ENCODE results near the gene HECW1. TPM values are rescaled to one million over a fixed set of nuclear protein-coding genes. Genes with fewer than 3 reads are reported as not detected.

The HECW1 gene
- total and polyA plus RNA-seq, 12 donors: 0.07 to 0.23 TPM; not detected in 10

DNA sequence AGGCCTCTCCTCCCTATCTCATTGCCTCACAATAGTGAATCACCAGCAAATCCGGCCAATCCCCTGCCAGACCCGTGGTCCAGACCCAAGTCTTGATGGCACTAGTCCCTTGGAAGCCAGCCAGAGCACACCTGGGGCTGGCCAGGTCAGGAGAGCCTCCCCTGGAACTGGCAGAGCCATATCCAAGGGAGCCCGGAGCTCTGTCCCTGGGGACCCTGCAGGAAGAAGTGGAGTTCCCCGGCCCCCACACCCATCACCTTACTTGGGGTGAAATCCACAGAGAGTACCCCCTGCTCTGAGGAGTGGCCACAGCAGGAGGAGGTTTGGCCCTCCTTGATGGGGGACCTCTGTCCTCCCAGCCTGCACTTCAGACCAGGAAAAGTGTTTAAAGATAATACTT lies 122.5 kb downstream of the HECW1 start:
- Histone ChIP-seq H3K4me3 (no peak overlapping the region), H3K9me3 (no peaks in the 10 kb centered on the region), H3K27me3 (peaks cover 0 to 13% (median under 1%) of the 10 kb centered on the region in 7 donors), H3K36me3 (no peaks in the 10 kb centered on the region), H3K27ac (no peak overlapping the region), H3K4me1 (no peaks in the 10 kb centered on the region)
- TF ChIP-seq, protein P1, sequence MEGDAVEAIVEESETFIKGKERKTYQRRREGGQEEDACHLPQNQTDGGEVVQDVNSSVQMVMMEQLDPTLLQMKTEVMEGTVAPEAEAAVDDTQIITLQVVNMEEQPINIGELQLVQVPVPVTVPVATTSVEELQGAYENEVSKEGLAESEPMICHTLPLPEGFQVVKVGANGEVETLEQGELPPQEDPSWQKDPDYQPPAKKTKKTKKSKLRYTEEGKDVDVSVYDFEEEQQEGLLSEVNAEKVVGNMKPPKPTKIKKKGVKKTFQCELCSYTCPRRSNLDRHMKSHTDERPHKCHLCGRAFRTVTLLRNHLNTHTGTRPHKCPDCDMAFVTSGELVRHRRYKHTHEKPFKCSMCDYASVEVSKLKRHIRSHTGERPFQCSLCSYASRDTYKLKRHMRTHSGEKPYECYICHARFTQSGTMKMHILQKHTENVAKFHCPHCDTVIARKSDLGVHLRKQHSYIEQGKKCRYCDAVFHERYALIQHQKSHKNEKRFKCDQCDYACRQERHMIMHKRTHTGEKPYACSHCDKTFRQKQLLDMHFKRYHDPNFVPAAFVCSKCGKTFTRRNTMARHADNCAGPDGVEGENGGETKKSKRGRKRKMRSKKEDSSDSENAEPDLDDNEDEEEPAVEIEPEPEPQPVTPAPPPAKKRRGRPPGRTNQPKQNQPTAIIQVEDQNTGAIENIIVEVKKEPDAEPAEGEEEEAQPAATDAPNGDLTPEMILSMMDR (IDR thresholded peaks at IDR 0.05): no peak
- ATAC-seq (no peak), DNase-seq (no peak)
- intact Hi-C loops (cut with DNase I): no loop called here
- WGBS, 2 donors: 59 to 70% methylated on average over 4 of the region's 4 CpGs

DNA sequence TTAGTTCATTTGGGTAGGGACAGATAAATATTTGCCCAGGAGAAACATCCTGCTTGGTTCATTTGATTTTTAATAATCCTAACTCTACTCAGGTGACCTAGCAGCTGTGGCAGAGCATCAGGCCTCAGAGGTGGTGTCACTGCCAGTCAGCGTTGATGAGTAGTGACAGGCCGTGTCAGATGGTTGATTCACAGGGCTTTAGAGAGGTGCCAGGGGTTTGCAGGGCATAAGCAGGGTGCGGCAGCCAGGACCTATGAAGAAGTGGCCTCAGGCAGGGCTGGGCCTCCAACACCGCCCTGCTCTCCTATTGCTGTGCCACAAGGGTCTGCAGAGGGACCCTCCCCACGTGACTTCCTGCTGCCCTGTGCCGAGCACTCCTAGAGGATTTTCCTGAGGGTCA lies 128.1 kb downstream of the HECW1 start:
- H3K27ac ChIP-seq: no peak overlapping the region
- H3K4me1 ChIP-seq: no peaks in the 10 kb centered on the region
- H3K27me3 ChIP-seq: peaks cover 0 to 11% (median 1%) of the 10 kb centered on the region in 7 donors
- H3K4me3 ChIP-seq: no peak overlapping the region
- TF ChIP-seq, protein P1 (IDR thresholded peaks at IDR 0.05): no peak
- H3K9me3 ChIP-seq: no peaks in the 10 kb centered on the region
- intact Hi-C loops (cut with DNase I): loop anchor here in 1 of 10 donors (10.0 kb wide), 1 partner anchor 56 kb away; no protein-coding TSS in a partner anchor
- 76 to 81% methylated on average over 6 of the region's 6 CpGs for WGBS, 2 donors
- no peak for ATAC-seq
- DNase-seq: no peak
- H3K36me3 ChIP-seq: no peaks in the 10 kb centered on the region

DNA sequence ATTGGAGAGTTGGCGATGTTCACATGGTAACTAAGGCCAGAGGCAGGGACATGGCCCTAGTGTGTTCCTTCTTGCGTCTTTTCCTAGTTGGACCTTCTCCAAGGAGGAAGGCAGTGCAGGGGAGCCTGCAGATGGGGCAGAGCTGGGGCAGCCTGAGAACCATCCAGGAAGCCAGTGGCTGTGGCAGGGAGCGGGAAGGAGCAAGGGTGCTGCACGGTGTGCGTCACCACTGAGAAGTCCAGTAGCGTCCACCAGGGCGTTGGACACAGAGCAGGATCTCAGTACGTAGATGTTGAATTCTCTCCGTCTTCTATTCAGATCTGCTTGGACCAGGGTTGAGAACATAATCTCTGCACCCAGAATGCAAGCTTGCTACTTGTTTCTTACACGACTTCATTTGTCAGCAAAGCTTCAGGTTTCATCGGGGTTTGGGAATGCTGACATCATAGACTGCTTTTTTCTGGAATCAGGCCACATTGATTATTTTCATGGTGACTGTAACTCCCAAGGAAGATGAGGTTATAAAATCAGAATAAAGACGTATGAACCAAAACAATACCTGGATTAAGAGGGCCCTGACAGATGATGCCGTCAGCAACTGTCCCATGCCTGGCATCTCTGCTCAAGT lies 130.3 kb downstream of the HECW1 start:
- H3K9me3 ChIP-seq: no peaks in the 10 kb centered on the region
- no peak overlapping the region for H3K27ac ChIP-seq
- peaks cover 0 to 18% (median 6%) of the 10 kb centered on the region in 7 donors for H3K27me3 ChIP-seq
- H3K4me1 ChIP-seq: no peaks in the 10 kb centered on the region
- TF ChIP-seq, protein P1 (IDR thresholded peaks at IDR 0.05): no peak
- no peaks in the 10 kb centered on the region for H3K36me3 ChIP-seq
- no peak overlapping the region for H3K4me3 ChIP-seq
- ATAC-seq (no peak), DNase-seq (no peak)
- WGBS, 2 donors: 84 to 90% methylated on average over 13 of the region's 13 CpGs
- intact Hi-C loops (cut with DNase I): loop anchor here in 1 of 10 donors (10.0 kb wide), 1 partner anchor 58 kb away; no protein-coding TSS in a partner anchor

DNA sequence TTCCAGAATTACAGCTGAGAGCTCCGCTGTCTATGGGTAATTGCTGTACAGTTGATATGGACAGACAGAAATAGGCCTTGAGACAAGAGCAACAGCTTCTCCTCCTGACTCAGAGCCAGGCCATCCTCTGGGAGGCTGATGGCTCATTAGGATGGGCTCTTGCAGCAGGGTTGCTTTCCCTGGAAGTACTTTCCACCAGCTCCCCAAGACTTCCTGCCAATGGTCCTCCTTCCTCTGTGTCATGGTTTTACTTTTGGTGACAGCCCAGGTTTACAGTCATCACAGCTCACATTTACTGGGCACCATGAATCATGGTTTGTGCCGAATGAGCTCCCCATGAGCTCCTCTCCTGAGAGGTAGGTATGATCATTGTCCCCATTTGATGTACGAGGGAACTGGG lies 131.8 kb downstream of the HECW1 start:
- Histone ChIP-seq H3K27me3 (peaks cover 0 to 15% (median 6%) of the 10 kb centered on the region in 7 donors), H3K36me3 (no peaks in the 10 kb centered on the region), H3K4me3 (no peak overlapping the region), H3K27ac (no peak overlapping the region), H3K4me1 (no peaks in the 10 kb centered on the region), H3K9me3 (no peaks in the 10 kb centered on the region)
- DNase-seq: no peak
- 81 to 95% methylated on average over 3 of the region's 3 CpGs for WGBS, 2 donors
- ATAC-seq: no peak
- intact Hi-C loops (cut with DNase I): loop anchor here in 1 of 10 donors (10.0 kb wide), 1 partner anchor 59 kb away; no protein-coding TSS in a partner anchor
- TF ChIP-seq, protein P1 (IDR thresholded peaks at IDR 0.05): no peak
